B cell (primary cell): Measurements from ENCODE around the gene ERC2. TPM values are rescaled to one million over a fixed set of nuclear protein-coding genes. Genes with fewer than 3 reads are reported as not detected.

Source experiments
- ATAC-seq: fragments of 200-7000 bp; cut with Tn5 transposase; one replicate; pipeline ENCODE4 v1.10.0; 2021; ENCODE audit warnings: low read depth, mild to moderate bottlenecking, moderate number of reproducible peaks, moderate library complexity
- CTCF ChIA-PET: fragments of 350-600 bp; sonication (Branson Sonifier 250); formaldehyde crosslinking; loops from one replicate; lab custom pipeline; 2021; ENCODE audit warnings: antibody characterized with exemption, inconsistent platforms; lab: Charles Lee
- POLR2A ChIA-PET: fragments of 350-600 bp; sonication (Branson Sonifier 250); formaldehyde crosslinking; loops from one replicate; lab custom pipeline; 2021; ENCODE audit warnings: antibody characterized with exemption; lab: Charles Lee
- DNase-seq: peaks from one replicate; pipeline ENCODE4 v3.0.0; 2013
- H2AFZ ChIP-seq: 2 replicates; pipeline ENCODE4 v1.6.1; 2012; ENCODE audit warnings: mild to moderate bottlenecking, low read depth, low read length; ENCODE audit not compliant: insufficient read depth, poor library complexity, severe bottlenecking
- H3K27ac ChIP-seq, 2 donors: 1 replicate in 1 of 2; 2 replicates in 1 of 2; pipeline ENCODE4 v1.5.1; 2012 to 2013; ENCODE audit warnings: low read length in 2 of 2, mild to moderate bottlenecking in 2 of 2, moderate library complexity in 1 of 2
- H3K27me3 ChIP-seq, 4 experiments: fragments of 200-600 bp in 1 of 4; sonication (generic) in 1 of 4; replicated peaks in 1 of 4; 1 replicate in 2 of 4; 2 replicates in 2 of 4; pipeline versions ENCODE4 v1.6.1 to v1.7.0; 2013 to 2016; ENCODE audit warnings: low read length in 3 of 4, mild to moderate bottlenecking in 2 of 4, mixed read lengths in 1 of 4, moderate library complexity in 1 of 4; ENCODE audit not compliant: insufficient read depth in 4 of 4, control insufficient read depth in 3 of 4; ENCODE audit errors: control extremely low read depth in 1 of 4
- H3K36me3 ChIP-seq, 2 experiments: replicated peaks in 1 of 2; 1 replicate in 1 of 2; 2 replicates in 1 of 2; pipeline versions ENCODE4 v1.6.1 to v1.7.1; 2013; ENCODE audit warnings: low read length in 1 of 2; ENCODE audit not compliant: insufficient read depth in 2 of 2, control insufficient read depth in 1 of 2; ENCODE audit errors: control extremely low read depth in 1 of 2, extremely low read depth in 1 of 2
- H3K4me1 ChIP-seq, 2 donors: fragments of 200-600 bp in 1 of 2; sonication (generic) in 1 of 2; 1 replicate in 1 of 2; 2 replicates in 1 of 2; pipeline versions ENCODE4 v1.5.1 to v1.6.1; 2013 to 2017; ENCODE audit warnings: low read length in 2 of 2; ENCODE audit not compliant: control insufficient read depth in 2 of 2, insufficient read depth in 2 of 2
- H3K4me2 ChIP-seq: replicated peaks from 2 replicates; pipeline ENCODE3; 2012; ENCODE audit warnings: mild to moderate bottlenecking, low read depth, low read length; ENCODE audit not compliant: poor library complexity, severe bottlenecking
- H3K4me3 ChIP-seq, 5 experiments: fragments of 200-600 bp in 1 of 5; sonication (generic) in 1 of 5; 1 replicate in 3 of 5; 2 replicates in 2 of 5; pipeline versions ENCODE4 v1.5.1 to v1.7.0; 2011 to 2016; ENCODE audit warnings: low read length in 4 of 5, mild to moderate bottlenecking in 4 of 5, low read depth in 2 of 5, control low read depth in 1 of 5, moderate library complexity in 1 of 5; ENCODE audit not compliant: insufficient read depth in 1 of 5; ENCODE audit errors: control extremely low read depth in 1 of 5, extremely low read depth in 1 of 5
- H3K79me2 ChIP-seq: fragments of 200-600 bp; sonication (generic); one replicate; pipeline ENCODE4 v1.6.0; 2016; ENCODE audit warnings: low read length; ENCODE audit not compliant: control insufficient read depth, insufficient read depth
- H3K9ac ChIP-seq: fragments of 200-600 bp; sonication (generic); 2 replicates; pipeline ENCODE4 v1.6.1; 2017; ENCODE audit warnings: mild to moderate bottlenecking, low read length, moderate library complexity
- H3K9me3 ChIP-seq, 3 donors: one replicate each; pipeline versions ENCODE4 v1.6.1 to v1.7.1; 2013; ENCODE audit warnings: low read length in 2 of 3; ENCODE audit not compliant: control insufficient read depth in 2 of 3, insufficient read depth in 1 of 3; ENCODE audit errors: control extremely low read depth in 1 of 3
- H4K20me1 ChIP-seq: 2 replicates; pipeline ENCODE4 v1.6.0; 2012; ENCODE audit warnings: mild to moderate bottlenecking, low read length; ENCODE audit not compliant: insufficient read depth, control insufficient read depth, poor library complexity, severe bottlenecking
- H3K27ac Mint-ChIP-seq: one replicate; pipeline ENCODE4 v1.8.0; 2021; ENCODE audit warnings: mixed read lengths
- H3K27me3 Mint-ChIP-seq: one replicate; pipeline ENCODE4 v1.8.0; 2021; ENCODE audit warnings: mixed read lengths
- H3K4me1 Mint-ChIP-seq: one replicate; pipeline ENCODE4 v1.8.0; 2021; ENCODE audit warnings: mixed read lengths
- H3K4me3 Mint-ChIP-seq: one replicate; pipeline ENCODE4 v1.8.0; 2021; ENCODE audit warnings: mixed read lengths
- H3K9me3 Mint-ChIP-seq: one replicate; pipeline ENCODE4 v1.8.0; 2022; ENCODE audit warnings: mixed read lengths; ENCODE audit not compliant: insufficient read depth
- EZH2 ChIP-seq: IDR thresholded peaks from 2 replicates; pipeline ENCODE4 v1.6.1; 2012; ENCODE audit warnings: borderline replicate concordance, low read depth, mild to moderate bottlenecking, moderate library complexity, low read length; ENCODE audit not compliant: insufficient read depth, poor library complexity, severe bottlenecking
- WGBS: methylation state at CpG from one replicate; pipeline ENCODE4 v1.1.5; 2013; ENCODE audit warnings: missing lambda C conversion rate; ENCODE audit not compliant: insufficient coverage; 5-methylcytosine and 5-hydroxymethylcytosine counted together
- intact Hi-C: fragments of 100-400 bp; cut with micrococcal nuclease; formaldehyde crosslinking; loops from one replicate; pipeline ENCODE4 v1.10.0; 2022
- polyA plus RNA-seq: library from polyadenylated mRNA; depleted of rRNA; stranded (reverse); fragments of >200 nt; gene quantifications from 2 replicates; pipeline ENCODE4 v1.2.3, GENCODE V29; 2012
- total RNA-seq, 2 donors: library from RNA; stranded (reverse); fragments of 120-200 nt in 1 of 2; gene quantifications; 1 replicate in 1 of 2; 2 replicates in 1 of 2; pipeline versions ENCODE4 v1.2.3 to v1.2.4, GENCODE V29; 2013 to 2022
- TF ChIP-seq, protein P1 (sequence below): fragments of 200-600 bp; IDR thresholded peaks from one replicate; pipeline ENCODE4 v1.8.0; 2022; ENCODE audit warnings: antibody characterized with exemption, mild to moderate bottlenecking

ERC2 gene
- total and polyA plus RNA-seq, 2 donors (not counting 1 experiment from before 2014, with no cell fraction given), result not detected

DNA sequence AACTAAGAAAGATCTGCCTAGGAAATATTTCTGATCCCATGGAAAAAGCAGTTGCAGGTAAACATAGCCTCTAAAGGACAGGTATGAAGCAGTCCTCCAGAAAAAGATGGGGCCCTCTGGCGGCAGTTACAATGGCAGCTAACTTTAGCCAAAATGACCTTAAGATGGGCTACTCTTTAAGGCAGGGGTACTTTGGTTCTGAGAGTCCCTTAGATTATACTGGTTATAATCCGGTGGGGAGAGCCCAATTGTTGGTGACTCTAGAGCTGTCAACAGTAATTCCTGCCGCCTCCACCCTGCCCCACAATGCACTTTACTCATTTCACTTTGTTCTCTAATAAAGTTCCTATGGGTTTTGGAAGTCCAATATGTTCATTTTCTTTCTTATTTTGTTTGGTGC, 568.4 kb downstream of the ERC2 start:
- Histone ChIP-seq H3K4me2 (no peak overlapping the region), H3K79me2 (no peaks in the 10 kb centered on the region), H3K27ac (no peak overlapping the region), H3K36me3 (no peaks in the 10 kb centered on the region), H3K4me1 (no peaks in the 10 kb centered on the region), H3K9me3 (no peaks in the 10 kb centered on the region), H3K27me3 (no peaks in the 10 kb centered on the region), H4K20me1 (no peaks in the 10 kb centered on the region), H2AFZ (no peak overlapping the region), H3K4me3 (no peak overlapping the region), H3K9ac (no peak overlapping the region)
- H3K9me3 Mint-ChIP-seq, result no peaks in the 10 kb centered on the region
- no peaks in the 10 kb centered on the region for H3K4me1 Mint-ChIP-seq
- intact Hi-C loops, result no loop called here
- TF ChIP-seq EZH2, result no peak
- TF ChIP-seq, protein P1, sequence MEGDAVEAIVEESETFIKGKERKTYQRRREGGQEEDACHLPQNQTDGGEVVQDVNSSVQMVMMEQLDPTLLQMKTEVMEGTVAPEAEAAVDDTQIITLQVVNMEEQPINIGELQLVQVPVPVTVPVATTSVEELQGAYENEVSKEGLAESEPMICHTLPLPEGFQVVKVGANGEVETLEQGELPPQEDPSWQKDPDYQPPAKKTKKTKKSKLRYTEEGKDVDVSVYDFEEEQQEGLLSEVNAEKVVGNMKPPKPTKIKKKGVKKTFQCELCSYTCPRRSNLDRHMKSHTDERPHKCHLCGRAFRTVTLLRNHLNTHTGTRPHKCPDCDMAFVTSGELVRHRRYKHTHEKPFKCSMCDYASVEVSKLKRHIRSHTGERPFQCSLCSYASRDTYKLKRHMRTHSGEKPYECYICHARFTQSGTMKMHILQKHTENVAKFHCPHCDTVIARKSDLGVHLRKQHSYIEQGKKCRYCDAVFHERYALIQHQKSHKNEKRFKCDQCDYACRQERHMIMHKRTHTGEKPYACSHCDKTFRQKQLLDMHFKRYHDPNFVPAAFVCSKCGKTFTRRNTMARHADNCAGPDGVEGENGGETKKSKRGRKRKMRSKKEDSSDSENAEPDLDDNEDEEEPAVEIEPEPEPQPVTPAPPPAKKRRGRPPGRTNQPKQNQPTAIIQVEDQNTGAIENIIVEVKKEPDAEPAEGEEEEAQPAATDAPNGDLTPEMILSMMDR, result no peak
- H3K27me3 Mint-ChIP-seq, result peaks cover 8% of the 10 kb centered on the region
- ATAC-seq (no peak), DNase-seq (no peak)
- no peak overlapping the region for H3K27ac Mint-ChIP-seq
- ChIA-PET POLR2A (no interaction called here), CTCF (no interaction called here)
- WGBS, result 80% methylated on average over 1 of the region's 3 CpGs
- no peak overlapping the region for H3K4me3 Mint-ChIP-seq

DNA sequence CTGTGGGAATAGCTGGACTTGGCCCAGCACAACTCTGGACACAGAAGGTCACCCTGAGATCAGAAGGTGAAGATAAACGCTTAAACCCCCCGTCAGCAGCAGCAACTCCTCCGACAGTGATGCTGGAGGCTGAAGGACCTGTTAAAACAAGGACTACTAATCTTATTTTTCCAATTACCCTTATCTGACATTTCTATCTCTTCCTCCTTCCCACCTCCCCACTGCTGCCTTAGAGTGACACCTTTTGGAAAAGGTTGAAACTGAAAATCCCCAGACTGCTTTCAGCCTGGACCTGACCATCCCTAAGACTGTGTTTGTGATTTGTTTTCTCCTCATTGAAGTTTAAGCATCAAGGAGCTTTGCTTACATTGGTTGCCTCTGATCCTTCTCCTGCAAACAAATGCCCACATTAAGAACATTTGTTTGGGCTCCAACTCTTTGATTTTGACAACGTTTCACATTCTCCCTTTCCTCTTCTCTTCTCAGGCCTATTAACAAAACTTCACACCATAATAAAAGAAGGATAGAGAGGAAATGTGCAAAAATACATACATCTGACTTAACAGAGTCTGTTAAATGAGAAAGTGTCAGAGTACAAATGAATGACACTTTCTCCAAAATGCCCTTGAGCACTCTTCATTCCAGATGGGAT, 570.6 kb downstream of the ERC2 start:
- Histone ChIP-seq H3K79me2 (no peaks in the 10 kb centered on the region), H4K20me1 (no peaks in the 10 kb centered on the region), H3K9me3 (no peaks in the 10 kb centered on the region), H3K4me1 (no peaks in the 10 kb centered on the region), H2AFZ (no peak overlapping the region), H3K27me3 (no peaks in the 10 kb centered on the region), H3K4me3 (no peak overlapping the region), H3K36me3 (no peaks in the 10 kb centered on the region), H3K4me2 (no peak overlapping the region), H3K9ac (no peak overlapping the region), H3K27ac (no peak overlapping the region)
- Mint-ChIP-seq H3K27ac (no peak overlapping the region), H3K27me3 (peaks cover 8% of the 10 kb centered on the region), H3K4me3 (no peak overlapping the region), H3K4me1 (no peaks in the 10 kb centered on the region), H3K9me3 (no peaks in the 10 kb centered on the region)
- POLR2A ChIA-PET, result no interaction called here
- DNase-seq (no peak), ATAC-seq (no peak)
- CTCF ChIA-PET, result no interaction called here
- intact Hi-C loops, result no loop called here
- 100% methylated on average over 1 of the region's 4 CpGs for WGBS
- no peak for TF ChIP-seq EZH2
- TF ChIP-seq, protein P1, result no peak
